Measurements from ENCODE around the gene EFNA5. TPM values are rescaled to one million over a fixed set of nuclear protein-coding genes. Genes with fewer than 3 reads are reported as not detected.

Gene EFNA5
- total RNA-seq, 2 donors from 2014 or later: 6.0 to 13.5 TPM

DNA sequence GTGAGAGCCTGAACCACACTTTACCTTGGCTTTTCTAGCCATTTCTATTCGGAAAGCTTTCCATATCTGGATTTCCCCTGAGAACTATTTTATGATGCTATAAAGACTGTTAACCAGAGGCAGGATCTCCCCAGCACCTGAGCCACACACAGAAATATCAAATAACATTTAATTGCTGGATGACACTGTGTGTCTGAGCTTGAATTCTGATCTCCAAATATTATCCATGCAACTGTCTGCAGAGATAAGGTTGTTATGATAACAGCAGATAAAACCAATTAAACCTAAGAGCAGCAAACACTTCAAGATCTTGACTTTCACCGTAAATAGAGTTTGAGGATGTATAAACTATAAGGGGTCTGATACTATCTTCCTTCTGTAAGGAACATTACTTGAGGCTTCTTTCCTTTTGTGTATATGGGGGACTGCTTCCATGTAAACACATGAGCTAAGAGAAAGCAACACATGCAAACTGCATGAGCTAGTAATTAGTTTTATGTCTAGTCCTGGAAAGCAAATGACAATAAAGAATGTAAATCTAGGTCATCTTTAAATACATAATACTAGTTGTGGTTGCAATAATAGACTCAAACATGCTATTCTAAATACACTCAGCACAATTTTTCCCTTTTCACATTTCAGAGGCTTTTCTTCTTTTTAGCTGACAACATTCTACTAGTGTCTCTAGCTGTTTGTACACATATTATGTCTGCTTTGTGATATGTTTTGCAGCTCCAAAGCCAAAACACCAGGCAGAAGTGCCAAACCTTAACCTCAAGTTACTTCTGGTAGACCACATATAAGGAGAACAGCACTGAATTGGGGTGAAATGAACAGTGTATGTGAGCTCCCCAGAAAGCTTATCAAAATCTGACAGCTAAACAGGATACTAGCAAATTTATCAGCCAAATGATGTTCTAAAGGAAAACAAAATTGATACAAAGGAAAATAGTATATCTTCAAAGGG is 136.5 kb downstream of the EFNA5 start:
- no peak for ATAC-seq (ENCODE audit: insufficient number of reproducible peaks, low FRiP score, low read depth)
- no peak overlapping the region for H3K27ac ChIP-seq
- DNase-seq (ENCODE audit: low spot score): no peak
- H3K4me1 ChIP-seq (ENCODE audit: control insufficient read depth in 1 of 2, low read depth in 2 of 2): peaks cover 0 to 12% of the 10 kb centered on the region in 2 donors
- no peak overlapping the region for H3K4me3 ChIP-seq
- no peaks in the 10 kb centered on the region for H3K27me3 ChIP-seq (replicated peaks; ENCODE audit: insufficient read depth)
- no peaks in the 10 kb centered on the region for H3K36me3 ChIP-seq
- TF ChIP-seq, protein P1, sequence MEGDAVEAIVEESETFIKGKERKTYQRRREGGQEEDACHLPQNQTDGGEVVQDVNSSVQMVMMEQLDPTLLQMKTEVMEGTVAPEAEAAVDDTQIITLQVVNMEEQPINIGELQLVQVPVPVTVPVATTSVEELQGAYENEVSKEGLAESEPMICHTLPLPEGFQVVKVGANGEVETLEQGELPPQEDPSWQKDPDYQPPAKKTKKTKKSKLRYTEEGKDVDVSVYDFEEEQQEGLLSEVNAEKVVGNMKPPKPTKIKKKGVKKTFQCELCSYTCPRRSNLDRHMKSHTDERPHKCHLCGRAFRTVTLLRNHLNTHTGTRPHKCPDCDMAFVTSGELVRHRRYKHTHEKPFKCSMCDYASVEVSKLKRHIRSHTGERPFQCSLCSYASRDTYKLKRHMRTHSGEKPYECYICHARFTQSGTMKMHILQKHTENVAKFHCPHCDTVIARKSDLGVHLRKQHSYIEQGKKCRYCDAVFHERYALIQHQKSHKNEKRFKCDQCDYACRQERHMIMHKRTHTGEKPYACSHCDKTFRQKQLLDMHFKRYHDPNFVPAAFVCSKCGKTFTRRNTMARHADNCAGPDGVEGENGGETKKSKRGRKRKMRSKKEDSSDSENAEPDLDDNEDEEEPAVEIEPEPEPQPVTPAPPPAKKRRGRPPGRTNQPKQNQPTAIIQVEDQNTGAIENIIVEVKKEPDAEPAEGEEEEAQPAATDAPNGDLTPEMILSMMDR (IDR thresholded peaks at IDR 0.05): no peak
- H3K9me3 ChIP-seq: no peaks in the 10 kb centered on the region

DNA sequence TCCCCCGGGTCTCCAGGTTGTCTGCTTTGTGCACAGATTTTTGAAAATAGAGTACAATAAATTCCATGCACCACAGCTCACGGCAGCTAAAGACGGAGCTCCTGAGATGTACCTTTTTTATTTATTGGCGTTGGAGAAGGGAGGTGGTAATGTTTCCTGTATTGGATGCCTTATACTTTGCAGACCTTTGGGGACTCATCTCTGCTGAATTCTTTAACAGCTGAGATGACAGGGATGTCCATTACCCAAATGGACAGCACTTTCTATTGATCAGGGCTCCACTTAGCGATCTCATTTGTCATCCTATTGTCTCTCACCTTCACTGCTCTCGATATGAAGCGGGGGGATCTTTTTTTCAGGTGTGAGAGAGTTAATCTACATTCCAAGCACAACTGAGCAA is 137.8 kb downstream of the EFNA5 start:
- Histone ChIP-seq H3K27ac (no peak overlapping the region), H3K27me3 (replicated peaks; ENCODE audit: insufficient read depth) (no peaks in the 10 kb centered on the region), H3K9me3 (no peaks in the 10 kb centered on the region), H3K4me1 (ENCODE audit: control insufficient read depth in 1 of 2, low read depth in 2 of 2) (peaks cover 0 to under 1% of the 10 kb centered on the region in 2 donors), H3K4me3 (no peak overlapping the region), H3K36me3 (no peaks in the 10 kb centered on the region)
- DNase-seq (ENCODE audit: low spot score): no peak
- TF ChIP-seq, protein P1 (IDR thresholded peaks at IDR 0.05): no peak
- peak; percentile 15 for ATAC-seq (ENCODE audit: insufficient number of reproducible peaks, low FRiP score, low read depth)

DNA sequence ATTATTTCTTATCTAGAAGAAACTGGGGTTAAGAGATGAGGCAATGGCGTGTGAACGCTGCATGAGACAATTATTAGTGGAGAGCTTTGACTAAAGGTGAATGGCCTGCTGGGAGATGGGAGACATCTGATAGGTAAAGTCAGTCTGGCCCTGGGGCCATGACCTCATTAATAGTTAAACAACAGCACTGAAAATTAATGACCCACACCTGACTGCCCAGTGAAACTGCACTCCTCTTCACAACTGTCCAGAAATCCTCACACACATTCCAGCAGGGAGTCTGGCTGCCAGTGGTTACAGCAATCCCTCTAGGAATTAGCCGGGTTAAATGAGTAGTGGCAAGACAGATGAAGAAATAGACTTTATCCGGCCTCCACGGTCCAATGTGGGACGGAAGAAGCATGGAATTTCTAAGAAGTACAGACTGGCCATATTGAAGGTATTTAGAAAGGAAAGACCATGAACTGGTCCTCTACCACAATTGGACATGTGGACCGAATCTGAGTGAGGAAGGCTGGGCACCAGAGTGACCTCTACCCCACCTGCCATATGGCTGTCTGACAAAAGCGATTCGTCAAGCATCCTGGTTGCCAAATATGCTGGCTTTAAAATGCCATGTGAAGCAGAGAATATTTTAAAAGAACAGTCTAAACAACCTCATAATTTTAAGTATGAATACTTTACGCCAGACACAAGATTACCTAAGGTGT is 138.4 kb downstream of the EFNA5 start:
- DNase-seq (ENCODE audit: low spot score) (no peak), ATAC-seq (ENCODE audit: insufficient number of reproducible peaks, low FRiP score, low read depth) (no peak)
- H3K36me3 ChIP-seq: no peaks in the 10 kb centered on the region
- H3K27ac ChIP-seq: no peak overlapping the region
- H3K9me3 ChIP-seq: no peaks in the 10 kb centered on the region
- H3K4me3 ChIP-seq: no peak overlapping the region
- H3K27me3 ChIP-seq (replicated peaks; ENCODE audit: insufficient read depth): no peaks in the 10 kb centered on the region
- TF ChIP-seq, protein P1 (IDR thresholded peaks at IDR 0.05): no peak
- H3K4me1 ChIP-seq (ENCODE audit: control insufficient read depth in 1 of 2, low read depth in 2 of 2): peaks cover 0 to 4% of the 10 kb centered on the region in 2 donors

DNA sequence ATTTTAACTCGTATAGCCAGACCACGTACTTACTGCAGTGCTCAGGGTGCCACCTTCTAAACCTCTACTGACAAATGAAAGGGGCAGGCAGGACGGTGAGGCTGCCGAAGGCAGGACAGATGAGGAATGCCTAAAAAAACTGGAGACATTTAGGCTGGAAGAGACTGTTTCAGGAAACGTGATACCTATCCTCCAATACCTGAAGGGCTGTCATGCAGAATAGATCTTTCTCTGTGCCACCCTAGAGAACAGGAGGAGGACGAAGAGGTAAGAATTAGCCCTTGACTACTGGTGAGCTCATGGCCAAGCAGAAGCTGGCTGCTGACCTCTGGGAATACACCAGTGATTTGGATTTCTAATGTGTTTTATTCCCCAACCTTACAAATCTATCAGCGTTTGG is 139.4 kb downstream of the EFNA5 start:
- TF ChIP-seq, protein P1 (IDR thresholded peaks at IDR 0.05): no peak
- DNase-seq (ENCODE audit: low spot score): no peak
- H3K36me3 ChIP-seq: no peaks in the 10 kb centered on the region
- no peak overlapping the region for H3K4me3 ChIP-seq
- no peak overlapping the region for H3K27ac ChIP-seq
- ATAC-seq (ENCODE audit: insufficient number of reproducible peaks, low FRiP score, low read depth): no peak
- no peaks in the 10 kb centered on the region for H3K9me3 ChIP-seq
- peaks cover 0 to 10% of the 10 kb centered on the region in 2 donors for H3K4me1 ChIP-seq (ENCODE audit: control insufficient read depth in 1 of 2, low read depth in 2 of 2)
- H3K27me3 ChIP-seq (replicated peaks; ENCODE audit: insufficient read depth): no peaks in the 10 kb centered on the region

DNA sequence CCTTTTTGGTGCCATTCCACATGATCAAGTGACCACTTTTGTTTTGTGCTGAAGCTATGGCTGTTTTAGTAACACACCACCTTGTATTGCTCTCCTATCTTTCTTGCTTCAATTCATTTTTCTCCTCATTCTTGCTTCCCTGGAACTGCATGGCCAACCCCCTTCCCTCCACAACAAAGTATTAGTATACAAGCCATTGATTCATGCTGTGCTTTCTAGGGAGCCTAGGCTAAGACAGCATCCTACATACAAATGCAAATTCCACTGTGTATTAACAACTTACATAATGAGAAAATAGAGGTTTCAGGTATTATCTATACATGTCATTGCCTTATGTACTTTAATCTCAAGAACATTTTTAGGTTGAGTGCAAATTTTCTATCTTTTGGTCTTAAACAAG is 141.1 kb downstream of the EFNA5 start:
- H3K4me1 ChIP-seq (ENCODE audit: control insufficient read depth in 1 of 2, low read depth in 2 of 2): peaks cover 0 to 15% of the 10 kb centered on the region in 2 donors
- TF ChIP-seq, protein P1 (IDR thresholded peaks at IDR 0.05): no peak
- H3K36me3 ChIP-seq: no peaks in the 10 kb centered on the region
- H3K4me3 ChIP-seq: no peak overlapping the region
- DNase-seq (ENCODE audit: low spot score) (no peak), ATAC-seq (ENCODE audit: insufficient number of reproducible peaks, low FRiP score, low read depth) (no peak)
- H3K27ac ChIP-seq: no peak overlapping the region
- no peaks in the 10 kb centered on the region for H3K9me3 ChIP-seq
- H3K27me3 ChIP-seq (replicated peaks; ENCODE audit: insufficient read depth): no peaks in the 10 kb centered on the region
